ENCODE results near the gene TTC31.

TTC31 gene

DNA sequence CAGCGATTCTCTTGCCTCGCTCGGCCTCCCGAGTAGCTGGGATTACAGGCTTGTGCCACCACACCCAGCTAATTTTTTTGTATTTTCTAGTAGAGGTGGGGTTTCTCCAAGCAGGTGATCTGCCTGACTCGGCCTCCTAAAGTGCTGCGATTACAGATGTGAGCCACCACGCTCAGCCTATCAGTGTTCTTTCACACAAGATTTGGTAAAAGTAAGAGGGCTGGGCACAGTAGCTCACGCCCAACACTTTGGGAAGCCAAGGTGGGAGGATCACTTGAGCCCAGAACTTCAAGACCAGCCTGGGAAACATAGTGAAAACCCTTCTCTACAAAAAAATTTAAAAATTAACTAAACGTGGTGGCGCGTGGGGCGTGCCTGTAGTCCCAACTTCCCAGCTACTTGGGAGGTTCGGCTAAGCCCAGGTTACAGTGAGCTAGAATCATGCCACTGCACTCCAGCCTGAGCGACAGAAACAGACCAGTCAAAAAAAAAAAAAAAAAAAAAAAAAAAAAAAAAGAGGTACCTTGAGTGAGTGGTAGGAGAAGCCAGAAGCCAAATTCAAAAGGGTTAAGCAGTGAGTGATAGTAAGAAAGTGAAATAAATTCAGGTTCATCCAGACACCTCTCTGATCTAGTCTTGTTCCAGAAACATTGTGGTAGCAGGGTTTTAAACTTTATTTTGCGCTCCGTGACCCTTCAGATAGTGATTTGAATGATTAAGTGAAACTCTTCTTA lies 11.4 kb upstream of the TTC31 start:
- peak overlapping the region; percentile 67 to 81 for H3K4me3 ChIP-seq (replicated peaks in 1 of 2; ENCODE audit: low read depth in 2 of 2, low read length in 2 of 2)
- TF ChIP-seq, protein P1, sequence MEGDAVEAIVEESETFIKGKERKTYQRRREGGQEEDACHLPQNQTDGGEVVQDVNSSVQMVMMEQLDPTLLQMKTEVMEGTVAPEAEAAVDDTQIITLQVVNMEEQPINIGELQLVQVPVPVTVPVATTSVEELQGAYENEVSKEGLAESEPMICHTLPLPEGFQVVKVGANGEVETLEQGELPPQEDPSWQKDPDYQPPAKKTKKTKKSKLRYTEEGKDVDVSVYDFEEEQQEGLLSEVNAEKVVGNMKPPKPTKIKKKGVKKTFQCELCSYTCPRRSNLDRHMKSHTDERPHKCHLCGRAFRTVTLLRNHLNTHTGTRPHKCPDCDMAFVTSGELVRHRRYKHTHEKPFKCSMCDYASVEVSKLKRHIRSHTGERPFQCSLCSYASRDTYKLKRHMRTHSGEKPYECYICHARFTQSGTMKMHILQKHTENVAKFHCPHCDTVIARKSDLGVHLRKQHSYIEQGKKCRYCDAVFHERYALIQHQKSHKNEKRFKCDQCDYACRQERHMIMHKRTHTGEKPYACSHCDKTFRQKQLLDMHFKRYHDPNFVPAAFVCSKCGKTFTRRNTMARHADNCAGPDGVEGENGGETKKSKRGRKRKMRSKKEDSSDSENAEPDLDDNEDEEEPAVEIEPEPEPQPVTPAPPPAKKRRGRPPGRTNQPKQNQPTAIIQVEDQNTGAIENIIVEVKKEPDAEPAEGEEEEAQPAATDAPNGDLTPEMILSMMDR (IDR thresholded peaks at IDR 0.05; ENCODE audit: low read depth, low read length): no peak
- peak in 1 of 2 donors; percentile 15 for DNase-seq (ENCODE audit: low read depth in 2 of 2)

DNA sequence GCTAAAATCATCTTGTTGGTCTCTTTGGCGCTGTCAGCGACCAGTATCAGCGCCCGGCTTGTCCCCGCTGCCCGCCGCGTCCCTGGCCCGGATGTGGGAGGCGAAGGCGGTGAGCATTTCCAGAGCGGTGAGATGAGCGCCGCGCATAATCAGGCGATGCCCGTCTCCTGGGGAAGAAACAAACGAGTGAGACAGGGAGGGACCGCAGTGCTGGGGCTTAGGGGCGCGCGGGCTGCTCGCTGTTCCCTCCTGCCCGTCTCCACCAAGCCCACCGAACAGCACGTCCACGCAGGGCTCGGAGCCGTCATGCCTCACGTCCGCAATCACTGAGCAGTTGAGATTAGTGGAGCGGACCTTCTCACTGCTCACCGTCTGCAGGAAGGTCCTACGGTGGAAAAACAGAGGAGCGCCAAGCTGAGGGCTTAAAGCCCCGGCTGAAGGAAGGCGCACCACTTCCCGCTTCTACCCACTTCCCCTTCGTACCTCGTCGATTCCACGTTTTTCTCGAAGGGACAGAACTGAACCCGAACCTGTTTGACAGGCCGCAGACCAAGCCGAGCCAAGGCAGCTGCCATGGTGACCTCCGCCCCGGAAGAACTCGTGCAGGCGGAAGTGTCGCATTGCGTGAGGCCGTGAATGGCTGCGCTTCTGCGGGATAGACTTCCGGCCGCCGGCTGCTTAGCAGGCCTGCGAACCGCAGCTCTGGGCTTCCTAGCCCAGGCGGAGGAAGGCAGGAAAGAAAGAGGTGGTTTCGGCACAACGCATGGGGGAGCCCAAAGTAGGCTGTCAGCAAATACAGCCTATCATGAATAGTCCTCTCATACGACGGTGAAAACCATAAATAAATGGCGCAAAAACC lies 10.6 kb upstream of the TTC31 start, which contains the start of gene MRPL53:
Gene MRPL53, minus strand, starts transcription at position 595 of the 859 bp plus-strand sequence. Its CDS starts 20 bp downstream, at position 575.
- TF ChIP-seq, protein P1 (IDR thresholded peaks at IDR 0.05; ENCODE audit: low read depth, low read length): no peak

GRCh38 chr2:74472945-74473258 lies 10.0 kb upstream of the TTC31 start:
- DNase-seq (ENCODE audit: low read depth in 2 of 2): peak in 1 of 2 donors; percentile 26
- TF ChIP-seq, protein P1 (IDR thresholded peaks at IDR 0.05; ENCODE audit: low read depth, low read length): no peak
- H3K4me3 ChIP-seq (replicated peaks in 1 of 2; ENCODE audit: low read depth in 2 of 2, low read length in 2 of 2): peak overlapping the region; percentile 67 to 81

More for the DNA sequence above, 10.6 kb upstream of the TTC31 start, which contains the start of gene MRPL53:
- peak within 1 kb of the TSS; percentile 67 to 81 for H3K4me3 ChIP-seq (replicated peaks in 1 of 2; ENCODE audit: low read depth in 2 of 2, low read length in 2 of 2)
- DNase-seq (ENCODE audit: low read depth in 2 of 2): peak; percentile 95 to 96

DNA sequence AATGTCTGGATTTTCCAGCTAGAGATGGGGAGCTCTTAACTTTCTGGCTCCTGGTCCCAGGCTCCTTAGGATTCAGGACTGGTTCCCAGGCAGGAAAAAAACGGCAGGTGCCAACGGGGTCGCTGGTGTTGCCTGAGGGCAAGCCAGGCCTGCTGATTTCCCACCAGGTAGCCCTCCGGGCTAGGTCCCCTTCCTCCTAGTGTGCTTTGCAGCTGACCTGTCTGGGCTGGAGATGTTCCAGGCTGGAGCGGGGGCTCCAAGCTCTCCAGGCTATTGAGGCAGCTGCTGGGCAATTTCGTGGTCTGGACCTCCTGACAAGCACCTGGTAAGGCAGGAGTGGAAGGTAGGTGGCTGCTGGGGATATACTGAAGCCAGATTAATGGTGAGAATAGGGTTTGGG lies 8.4 kb upstream of the TTC31 start:
- TF ChIP-seq, protein P1 (IDR thresholded peaks at IDR 0.05; ENCODE audit: low read depth, low read length): no peak
- DNase-seq (ENCODE audit: low read depth in 2 of 2): no peak
- H3K4me3 ChIP-seq (replicated peaks in 1 of 2; ENCODE audit: low read depth in 2 of 2, low read length in 2 of 2): no peak overlapping the region

DNA sequence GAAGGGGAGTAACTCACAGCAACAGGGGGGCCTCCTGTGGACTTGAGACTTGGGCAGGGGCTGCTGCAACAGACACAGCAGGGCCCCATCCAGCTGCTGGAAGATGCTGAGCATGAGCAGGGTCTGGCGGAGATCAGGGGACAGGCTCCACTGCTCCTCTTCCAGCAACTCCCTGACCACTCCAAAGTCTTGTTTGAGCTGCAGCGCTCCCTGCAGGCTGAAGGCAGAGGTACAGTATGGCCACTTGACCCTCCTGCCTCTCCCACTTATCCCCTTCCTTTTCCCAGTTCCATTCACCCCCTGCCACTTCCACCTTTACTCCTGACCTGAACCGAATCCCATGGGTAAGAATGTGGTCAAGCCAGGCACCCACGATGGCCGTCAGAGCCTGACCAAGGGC lies 8.0 kb upstream of the TTC31 start:
- peak; percentile 11 to 23 for DNase-seq (ENCODE audit: low read depth in 2 of 2)
- TF ChIP-seq, protein P1 (IDR thresholded peaks at IDR 0.05; ENCODE audit: low read depth, low read length): peak; percentile 23
- H3K4me3 ChIP-seq (replicated peaks in 1 of 2; ENCODE audit: low read depth in 2 of 2, low read length in 2 of 2): no peak overlapping the region

DNA sequence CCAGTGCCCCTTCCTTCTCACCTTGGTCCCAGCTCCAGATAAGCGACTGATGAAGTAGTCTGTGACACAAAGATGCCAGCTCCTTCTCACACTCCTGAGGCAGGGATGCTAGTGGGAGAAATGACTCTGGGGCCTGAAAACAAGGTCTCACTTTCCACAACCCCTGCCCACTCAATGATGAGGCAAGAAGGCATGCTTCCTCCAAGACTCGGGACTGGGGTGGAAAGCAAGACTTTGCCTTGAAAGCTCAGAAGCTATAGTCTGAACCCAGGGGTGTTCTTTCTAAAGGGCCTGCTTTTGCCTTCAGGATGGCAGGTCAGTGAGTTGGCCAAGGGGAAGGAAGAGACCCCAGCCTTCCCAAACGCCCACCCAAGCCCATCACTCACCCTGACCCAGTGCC lies 1.4 kb upstream of the TTC31 start:
- DNase-seq (ENCODE audit: low read depth in 2 of 2): no peak
- TF ChIP-seq, protein P1 (IDR thresholded peaks at IDR 0.05; ENCODE audit: low read depth, low read length): no peak
- peak overlapping the region; percentile 65 to 91 for H3K4me3 ChIP-seq (replicated peaks in 1 of 2; ENCODE audit: low read depth in 2 of 2, low read length in 2 of 2)

Data from cardiac fibroblast (primary cell).